ENCODE measurements around the gene SRP9.

DNA sequence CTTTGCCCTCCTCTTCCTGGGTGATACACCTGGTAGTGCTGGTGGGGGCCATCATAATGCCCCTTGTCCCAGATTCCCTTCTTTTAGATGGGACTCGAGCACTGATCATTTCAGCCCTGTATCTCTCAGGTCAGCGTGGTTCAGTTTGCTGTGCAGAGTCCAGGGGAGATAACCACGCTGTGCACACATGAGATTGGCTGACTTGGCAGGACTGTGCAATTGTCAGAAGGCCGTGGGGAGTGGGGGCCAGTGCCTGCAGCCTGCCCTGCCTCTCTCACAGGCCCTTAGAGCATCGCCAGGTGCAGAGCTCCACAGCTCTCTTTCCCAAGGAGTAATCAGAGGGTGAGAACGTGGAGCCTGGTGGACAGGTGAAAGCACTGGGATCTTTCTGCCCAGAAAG, 47.5 kb downstream of the SRP9 start:
- TF ChIP-seq, protein P1, sequence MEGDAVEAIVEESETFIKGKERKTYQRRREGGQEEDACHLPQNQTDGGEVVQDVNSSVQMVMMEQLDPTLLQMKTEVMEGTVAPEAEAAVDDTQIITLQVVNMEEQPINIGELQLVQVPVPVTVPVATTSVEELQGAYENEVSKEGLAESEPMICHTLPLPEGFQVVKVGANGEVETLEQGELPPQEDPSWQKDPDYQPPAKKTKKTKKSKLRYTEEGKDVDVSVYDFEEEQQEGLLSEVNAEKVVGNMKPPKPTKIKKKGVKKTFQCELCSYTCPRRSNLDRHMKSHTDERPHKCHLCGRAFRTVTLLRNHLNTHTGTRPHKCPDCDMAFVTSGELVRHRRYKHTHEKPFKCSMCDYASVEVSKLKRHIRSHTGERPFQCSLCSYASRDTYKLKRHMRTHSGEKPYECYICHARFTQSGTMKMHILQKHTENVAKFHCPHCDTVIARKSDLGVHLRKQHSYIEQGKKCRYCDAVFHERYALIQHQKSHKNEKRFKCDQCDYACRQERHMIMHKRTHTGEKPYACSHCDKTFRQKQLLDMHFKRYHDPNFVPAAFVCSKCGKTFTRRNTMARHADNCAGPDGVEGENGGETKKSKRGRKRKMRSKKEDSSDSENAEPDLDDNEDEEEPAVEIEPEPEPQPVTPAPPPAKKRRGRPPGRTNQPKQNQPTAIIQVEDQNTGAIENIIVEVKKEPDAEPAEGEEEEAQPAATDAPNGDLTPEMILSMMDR (IDR thresholded peaks at IDR 0.05), result no peak
- TF ChIP-seq POLR2A (IDR thresholded peaks at IDR 0.05), result no peak

Data from heart left ventricle (tissue), 13 donors.